GM10248 (cell line): ENCODE measurements around the gene RNF214.
A peak's percentile ranks its signal among the peaks of the same experiment; 100 is the strongest.
"Not testable (repeated sequence)": the region's sequence is repeated elsewhere in the genome, so short reads cannot be mapped to it uniquely, and the experiment has no call there.

Experiments used
- CTCF ChIA-PET: fragments of 300-600 bp; sonication (Branson Sonifier 250); formaldehyde crosslinking; extraction: SDS; loops from one replicate; lab custom pipeline; 2021; ENCODE audit warnings: antibody characterized with exemption; lab: Yijun Ruan, JAX
- POLR2A ChIA-PET: fragments of 350-650 bp; sonication (Branson Sonifier 250); formaldehyde crosslinking; extraction: SDS; loops from one replicate; lab custom pipeline; 2020; ENCODE audit warnings: antibody characterized with exemption; lab: Yijun Ruan, JAX
- DNase-seq: peaks from one replicate; pipeline ENCODE4 v3.0.0; 2012; ENCODE audit errors: extremely low spot score
- TF ChIP-seq, protein P1 (sequence below): IDR thresholded peaks from 2 replicates; pipeline ENCODE4 v1.5.1; 2012; ENCODE audit warnings: mild to moderate bottlenecking, low read depth; ENCODE audit errors: extremely low read depth, missing control alignments, control extremely low read depth

The RNF214 gene

DNA sequence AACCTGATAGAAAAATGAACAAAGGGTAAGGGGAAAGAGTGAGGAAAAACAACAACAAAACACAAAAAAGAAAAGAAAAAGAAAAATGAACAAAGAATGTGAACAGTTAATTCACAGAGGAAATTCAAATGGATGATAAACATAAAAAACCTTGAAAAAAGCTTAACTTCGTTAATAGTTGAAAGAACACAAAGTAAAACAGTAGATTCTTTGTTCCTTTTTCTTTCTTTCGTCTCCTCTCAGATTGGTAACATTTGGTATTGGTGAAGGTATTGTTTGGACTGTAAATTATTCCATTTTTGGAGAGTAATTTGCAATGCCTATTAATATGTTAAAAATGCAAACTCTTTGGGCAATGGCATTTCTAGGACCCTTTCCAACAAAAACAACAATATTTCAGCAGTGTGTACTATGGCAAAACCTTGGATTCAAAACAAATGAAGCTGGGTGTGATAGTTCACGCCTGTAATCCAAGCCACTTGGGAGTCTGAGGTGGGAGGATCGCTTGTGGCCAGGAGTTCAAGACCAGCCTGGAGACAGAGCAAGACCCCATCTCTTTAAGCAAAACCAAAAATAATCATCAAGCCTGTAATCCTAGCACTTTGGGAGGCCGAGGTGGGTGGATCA is 86.9 kb downstream of the RNF214 start:
- CTCF ChIA-PET: interaction anchor here (1.3 to 1.5 kb wide), 2 partner anchors 24 to 107 kb away, joined by 3 read pairs; no protein-coding TSS in a partner anchor
- no peak for DNase-seq
- TF ChIP-seq, protein P1, sequence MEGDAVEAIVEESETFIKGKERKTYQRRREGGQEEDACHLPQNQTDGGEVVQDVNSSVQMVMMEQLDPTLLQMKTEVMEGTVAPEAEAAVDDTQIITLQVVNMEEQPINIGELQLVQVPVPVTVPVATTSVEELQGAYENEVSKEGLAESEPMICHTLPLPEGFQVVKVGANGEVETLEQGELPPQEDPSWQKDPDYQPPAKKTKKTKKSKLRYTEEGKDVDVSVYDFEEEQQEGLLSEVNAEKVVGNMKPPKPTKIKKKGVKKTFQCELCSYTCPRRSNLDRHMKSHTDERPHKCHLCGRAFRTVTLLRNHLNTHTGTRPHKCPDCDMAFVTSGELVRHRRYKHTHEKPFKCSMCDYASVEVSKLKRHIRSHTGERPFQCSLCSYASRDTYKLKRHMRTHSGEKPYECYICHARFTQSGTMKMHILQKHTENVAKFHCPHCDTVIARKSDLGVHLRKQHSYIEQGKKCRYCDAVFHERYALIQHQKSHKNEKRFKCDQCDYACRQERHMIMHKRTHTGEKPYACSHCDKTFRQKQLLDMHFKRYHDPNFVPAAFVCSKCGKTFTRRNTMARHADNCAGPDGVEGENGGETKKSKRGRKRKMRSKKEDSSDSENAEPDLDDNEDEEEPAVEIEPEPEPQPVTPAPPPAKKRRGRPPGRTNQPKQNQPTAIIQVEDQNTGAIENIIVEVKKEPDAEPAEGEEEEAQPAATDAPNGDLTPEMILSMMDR: no peak
- POLR2A ChIA-PET: no interaction called here

DNA sequence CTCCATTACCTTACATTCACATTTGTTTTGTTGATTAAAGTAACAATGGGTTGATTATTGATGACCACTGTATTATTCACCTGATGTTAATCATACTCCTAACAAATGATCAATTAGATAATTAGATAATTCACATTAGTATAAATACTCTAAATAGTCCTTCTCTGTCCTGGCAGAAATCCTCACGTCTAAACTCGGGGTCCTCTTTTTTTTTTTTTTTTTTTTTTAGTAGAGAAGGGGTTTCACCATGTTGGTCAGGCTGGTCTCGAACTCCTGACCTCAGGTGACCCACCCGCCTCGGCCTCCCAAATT is 94.7 kb downstream of the RNF214 start:
- DNase-seq: not testable (repeated sequence)
- ChIA-PET POLR2A (interaction anchor here (0.5 to 1.1 kb wide), 3 partner anchors 149 to 1758 kb away, joined by 3 read pairs; partner anchors contain the start of gene SIDT2), CTCF (interaction anchor here (1.5 to 1.7 kb wide), 3 partner anchors 10 to 100 kb away, joined by 4 read pairs; no protein-coding TSS in a partner anchor)

DNA sequence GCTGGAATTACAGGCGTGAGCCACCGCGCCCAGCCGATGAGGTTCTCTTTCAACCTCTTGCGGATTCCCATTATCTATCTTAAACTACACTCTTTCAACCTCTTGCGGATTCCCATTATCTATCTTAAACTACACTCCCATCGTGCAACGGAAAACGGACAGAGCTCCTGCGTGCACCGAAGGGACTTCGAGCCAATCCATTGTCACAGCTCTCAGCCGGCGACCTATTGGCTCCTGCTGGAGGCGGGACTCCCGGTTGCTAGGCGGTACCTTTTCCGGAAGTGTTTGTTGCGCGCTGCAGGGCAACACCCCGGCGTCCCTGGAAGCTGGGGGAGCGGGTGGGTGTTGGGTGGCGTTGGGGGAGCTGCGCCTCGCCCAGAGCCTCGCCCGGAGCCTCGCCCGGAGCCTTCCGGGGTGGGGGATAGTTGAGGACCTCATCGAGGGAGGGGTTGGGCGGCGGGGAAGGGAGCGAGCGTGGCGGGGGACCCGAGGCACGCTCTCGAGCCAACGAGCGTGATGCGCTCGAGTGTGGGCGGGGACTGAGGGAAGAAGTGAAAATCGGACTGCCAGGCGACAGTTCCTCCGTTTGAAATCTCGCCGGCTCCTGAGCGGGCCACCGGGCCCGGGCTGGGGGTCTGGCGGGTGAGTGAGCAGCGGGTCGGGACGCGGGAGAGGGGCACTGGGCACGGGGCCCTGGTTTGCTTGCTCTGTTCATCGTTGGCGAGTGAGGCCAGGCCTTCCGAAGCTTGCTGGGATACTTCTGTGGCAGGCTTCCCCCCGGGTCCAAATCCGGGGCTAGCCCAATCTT is 95.3 kb downstream of the RNF214 start, which contains the start of gene CEP164:
TSS of gene CEP164 (plus strand) at position 288 of the 808 bp plus-strand sequence. CDS start 10,733 bp downstream, outside the sequence.
- POLR2A ChIA-PET: interaction anchor here (0.5 to 1.2 kb wide), 4 partner anchors 14 to 1758 kb away, joined by 3 to 4 read pairs (median 3); partner anchors contain the start of gene SIDT2
- TF ChIP-seq, protein P1: no peak
- peak; percentile 97 for DNase-seq
- CTCF ChIA-PET: interaction anchor here (1.5 to 1.7 kb wide), 3 partner anchors 11 to 101 kb away, joined by 4 read pairs; no protein-coding TSS in a partner anchor

DNA sequence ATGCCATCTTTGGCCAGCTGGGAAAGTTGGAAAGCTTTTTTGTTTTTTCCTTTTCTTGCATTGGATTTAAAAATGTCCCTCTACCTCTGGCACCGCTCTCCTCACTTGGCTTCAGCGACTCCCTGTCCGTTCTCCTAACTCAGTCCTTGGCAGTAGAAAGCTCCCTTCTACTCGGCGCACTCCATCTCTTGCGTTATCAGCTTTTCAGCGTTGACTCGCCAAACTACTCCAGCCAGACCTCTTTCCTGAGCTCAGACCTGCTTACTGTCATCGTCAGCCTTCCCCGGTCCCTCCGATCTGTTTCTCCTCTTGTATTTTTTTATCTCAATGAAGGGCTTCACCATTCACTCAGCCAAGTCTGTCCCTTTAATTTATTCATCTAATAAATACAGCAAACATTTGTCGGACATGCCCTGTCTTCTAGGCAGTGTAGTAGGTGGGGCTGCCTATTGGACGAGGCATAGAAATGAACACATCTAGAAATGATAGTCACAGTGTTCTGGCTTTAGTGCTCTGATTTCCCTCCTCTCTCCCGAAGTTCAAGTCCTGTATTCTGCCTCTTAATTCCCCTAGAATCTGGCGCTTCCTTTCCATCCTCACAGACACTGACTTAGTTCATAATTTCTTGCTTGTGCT is 96.0 kb downstream of the RNF214 start:
- POLR2A ChIA-PET: interaction anchor here (1.2 kb wide), 1 partner anchor 13 kb away, joined by 4 read pairs; no protein-coding TSS in a partner anchor
- DNase-seq: peak; percentile 37
- CTCF ChIA-PET: interaction anchor here (1.5 to 1.7 kb wide), 3 partner anchors 12 to 102 kb away, joined by 4 read pairs; no protein-coding TSS in a partner anchor
- TF ChIP-seq, protein P1: no peak

DNA sequence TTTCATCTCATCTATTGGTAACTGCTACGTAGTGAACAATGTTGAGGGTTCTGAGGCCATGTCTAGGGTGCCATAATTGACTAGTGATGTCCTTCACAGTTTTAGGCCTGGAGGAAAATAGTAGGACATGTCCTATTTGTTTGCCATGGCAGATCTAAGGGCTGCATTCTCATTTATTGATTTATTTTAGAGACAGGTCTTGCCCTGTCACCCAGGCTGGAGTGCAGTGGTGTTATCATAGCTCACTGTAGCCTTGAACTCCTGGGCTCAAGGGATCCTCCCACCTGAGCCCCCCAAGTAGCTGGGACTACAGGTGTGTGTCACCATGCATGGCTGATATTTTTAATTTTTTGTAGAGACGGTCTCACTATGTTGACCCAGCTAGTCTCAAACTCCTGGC is 100.4 kb downstream of the RNF214 start:
- POLR2A ChIA-PET: no interaction called here
- DNase-seq: no peak
- TF ChIP-seq, protein P1: no peak

DNA sequence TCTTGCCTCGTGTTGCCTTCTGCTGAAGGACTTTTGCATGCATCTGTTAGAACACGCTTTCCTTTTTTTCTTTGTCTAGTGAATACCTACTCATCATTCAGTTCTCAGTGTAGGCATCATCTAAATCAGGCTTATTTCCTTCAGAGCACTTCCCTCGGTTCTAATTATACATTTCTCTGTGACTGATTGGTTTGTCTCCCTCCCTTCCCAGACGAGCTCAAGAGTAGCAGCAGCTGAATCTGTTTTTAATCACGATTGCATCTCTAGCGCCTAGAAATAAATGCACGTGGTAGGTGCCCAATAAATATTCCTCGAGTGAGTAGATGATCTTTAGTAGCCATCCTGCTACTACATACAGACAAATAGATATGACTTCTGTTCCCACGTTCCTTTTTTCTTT is 101.4 kb downstream of the RNF214 start:
- no peak for DNase-seq
- CTCF ChIA-PET: no interaction called here
- POLR2A ChIA-PET: interaction anchor here (0.7 kb wide), 1 partner anchor 155 kb away, joined by 5 read pairs; no protein-coding TSS in a partner anchor
- TF ChIP-seq, protein P1: no peak

More for the DNA sequence above, 100.4 kb downstream of the RNF214 start:
- CTCF ChIA-PET: no interaction called here
